Type B pancreatic cell (in vitro differentiated cells): ENCODE results near the gene EPHB4. TPM values are rescaled to one million over a fixed set of nuclear protein-coding genes. Genes with fewer than 3 reads are reported as not detected.

Source experiments
- DNase-seq: peaks from one replicate; pipeline ENCODE4 v3.0.0; 2021; ENCODE audit warnings: mixed read lengths; ENCODE audit not compliant: unreplicated experiment; ENCODE audit errors: extremely low spot score
- H3K27ac Mint-ChIP-seq: 2 replicates; pipeline ENCODE4 v1.8.0; 2021; ENCODE audit warnings: mild to moderate bottlenecking, mixed read lengths
- H3K27me3 Mint-ChIP-seq: 2 replicates; pipeline ENCODE4 v1.8.0; 2021; ENCODE audit warnings: mixed read lengths
- H3K36me3 Mint-ChIP-seq: 2 replicates; pipeline ENCODE4 v1.8.0; 2021; ENCODE audit warnings: mixed read lengths
- H3K4me1 Mint-ChIP-seq: one replicate; pipeline ENCODE4 v1.8.0; 2021; ENCODE audit warnings: mixed read lengths; ENCODE audit not compliant: unreplicated experiment
- H3K4me3 Mint-ChIP-seq: 2 replicates; pipeline ENCODE4 v1.8.0; 2021; ENCODE audit warnings: mild to moderate bottlenecking, mixed read lengths
- H3K9me3 Mint-ChIP-seq: 2 replicates; pipeline ENCODE4 v1.8.0; 2021; ENCODE audit warnings: mixed read lengths
- total RNA-seq: library from RNA; stranded (reverse); gene quantifications from 2 replicates; pipeline ENCODE4 v1.2.1, GENCODE V29; 2021; ENCODE audit warnings: low replicate concordance
- TF ChIP-seq, protein P1 (sequence below): fragments of 200-600 bp; sonication (generic); conservative IDR thresholded peaks from 2 replicates; pipeline ENCODE4 v1.5.0; 2021; ENCODE audit warnings: antibody characterized with exemption, mild to moderate bottlenecking

EPHB4 gene
- total RNA-seq, 1 donor from 2014 or later = 78.4 TPM

DNA sequence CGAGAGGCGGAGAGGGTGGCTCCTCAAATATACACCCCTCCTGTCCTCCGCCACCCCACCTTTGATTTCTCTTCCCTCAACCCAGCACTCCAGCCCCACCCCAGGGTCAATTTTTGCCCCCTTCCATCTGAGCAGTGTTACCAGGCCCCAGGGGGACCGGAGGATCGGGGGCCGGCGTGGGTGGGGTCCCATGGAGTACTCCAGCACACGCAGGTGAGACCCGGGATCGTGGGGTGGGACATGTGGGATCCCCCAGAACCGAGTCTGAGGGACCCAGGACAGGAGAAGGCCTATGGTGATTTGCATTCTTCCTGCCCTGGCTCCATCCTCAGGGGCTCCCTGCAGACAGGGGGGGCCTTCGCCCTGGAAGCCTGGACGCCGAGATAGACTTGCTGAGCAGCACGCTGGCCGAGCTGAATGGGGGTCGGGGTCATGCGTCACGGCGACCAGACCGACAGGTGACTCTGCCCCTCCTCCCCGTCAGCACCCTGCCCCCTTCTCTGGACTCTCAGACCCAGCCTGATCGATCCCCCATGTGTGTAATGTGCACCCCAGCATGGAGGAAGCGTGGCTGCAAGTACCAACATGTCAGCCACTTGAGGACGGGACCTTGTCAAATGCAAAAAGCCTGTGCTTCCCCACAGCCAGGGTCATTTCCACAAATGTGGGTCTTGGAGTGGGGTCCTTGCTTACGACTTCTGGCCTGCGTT is 40.6 kb upstream of the EPHB4 start:
- Mint-ChIP-seq H3K27me3 (no peaks in the 10 kb centered on the region), H3K9me3 (no peaks in the 10 kb centered on the region), H3K27ac (peak overlapping the region; percentile 98), H3K4me3 (peak overlapping the region; percentile 97), H3K36me3 (peaks cover 12% of the 10 kb centered on the region), H3K4me1 (peaks cover 9% of the 10 kb centered on the region)
- DNase-seq = no peak
- TF ChIP-seq, protein P1, sequence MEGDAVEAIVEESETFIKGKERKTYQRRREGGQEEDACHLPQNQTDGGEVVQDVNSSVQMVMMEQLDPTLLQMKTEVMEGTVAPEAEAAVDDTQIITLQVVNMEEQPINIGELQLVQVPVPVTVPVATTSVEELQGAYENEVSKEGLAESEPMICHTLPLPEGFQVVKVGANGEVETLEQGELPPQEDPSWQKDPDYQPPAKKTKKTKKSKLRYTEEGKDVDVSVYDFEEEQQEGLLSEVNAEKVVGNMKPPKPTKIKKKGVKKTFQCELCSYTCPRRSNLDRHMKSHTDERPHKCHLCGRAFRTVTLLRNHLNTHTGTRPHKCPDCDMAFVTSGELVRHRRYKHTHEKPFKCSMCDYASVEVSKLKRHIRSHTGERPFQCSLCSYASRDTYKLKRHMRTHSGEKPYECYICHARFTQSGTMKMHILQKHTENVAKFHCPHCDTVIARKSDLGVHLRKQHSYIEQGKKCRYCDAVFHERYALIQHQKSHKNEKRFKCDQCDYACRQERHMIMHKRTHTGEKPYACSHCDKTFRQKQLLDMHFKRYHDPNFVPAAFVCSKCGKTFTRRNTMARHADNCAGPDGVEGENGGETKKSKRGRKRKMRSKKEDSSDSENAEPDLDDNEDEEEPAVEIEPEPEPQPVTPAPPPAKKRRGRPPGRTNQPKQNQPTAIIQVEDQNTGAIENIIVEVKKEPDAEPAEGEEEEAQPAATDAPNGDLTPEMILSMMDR = no peak

DNA sequence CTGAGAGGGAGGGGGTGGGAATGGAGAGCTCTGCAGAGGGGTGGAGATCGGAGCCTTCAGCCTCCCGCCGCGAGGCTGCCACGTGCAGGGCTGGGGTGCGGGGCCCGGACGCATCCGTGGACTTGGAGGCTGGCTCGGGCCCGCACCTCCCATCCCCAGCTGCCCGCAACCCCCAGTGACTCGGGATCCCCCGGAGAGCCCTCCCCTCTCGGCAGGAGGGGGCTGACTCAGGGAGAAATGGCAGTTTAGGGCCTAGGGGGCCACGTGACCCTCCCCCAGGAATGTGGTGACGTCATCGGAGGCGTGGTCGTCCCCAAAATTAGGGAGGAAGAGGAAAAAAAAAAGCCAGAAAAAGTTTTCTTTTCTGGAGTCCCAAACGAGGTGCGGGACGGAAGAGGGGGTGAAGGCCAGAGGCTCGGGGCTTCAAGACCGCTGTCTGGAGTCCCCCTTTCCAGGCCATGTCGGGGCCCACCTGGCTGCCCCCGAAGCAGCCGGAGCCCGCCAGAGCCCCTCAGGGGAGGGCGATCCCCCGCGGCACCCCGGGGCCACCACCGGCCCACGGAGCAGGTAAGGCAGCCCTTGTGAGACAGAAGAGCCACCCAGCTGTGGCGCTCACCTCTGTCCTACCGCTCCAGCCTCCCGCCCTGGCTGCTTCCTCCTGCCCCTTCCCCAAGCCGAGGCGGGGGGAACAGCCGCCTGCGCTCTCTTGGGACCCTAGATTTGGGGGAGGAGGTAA is 39.9 kb upstream of the EPHB4 start, which contains the start of gene TRIP6:
TSS of gene TRIP6 (plus strand) at position 348 of the 736 bp plus-strand sequence. CDS start at position 459, 111 bp downstream.
- peak within 1 kb of the TSS; percentile 97 for H3K4me3 Mint-ChIP-seq
- H3K27ac Mint-ChIP-seq = peak within 1 kb of the TSS; percentile 98
- DNase-seq = peak; percentile 84
- peaks cover 11% of the 10 kb centered on the region for H3K36me3 Mint-ChIP-seq
- H3K27me3 Mint-ChIP-seq = no peaks in the 10 kb centered on the region
- TF ChIP-seq, protein P1 = no peak
- H3K9me3 Mint-ChIP-seq = no peaks in the 10 kb centered on the region
- H3K4me1 Mint-ChIP-seq = peaks cover 9% of the 10 kb centered on the region

DNA sequence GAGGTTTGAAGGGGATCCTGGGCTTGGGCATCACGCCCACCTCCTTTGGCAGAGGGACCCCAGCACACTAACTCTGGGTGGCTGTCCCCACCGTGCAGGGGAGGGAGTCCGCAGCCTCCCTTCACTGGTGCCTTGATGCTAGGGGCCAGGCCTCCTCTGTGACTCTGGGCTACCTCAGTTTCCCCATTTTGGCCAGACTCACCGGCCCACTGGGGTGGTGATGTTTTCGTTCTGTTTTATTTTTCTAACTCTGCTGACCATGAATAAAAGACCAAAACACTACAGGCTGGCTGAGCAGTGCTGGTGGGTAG is 39.4 kb upstream of the EPHB4 start:
- Mint-ChIP-seq H3K9me3 (no peaks in the 10 kb centered on the region), H3K4me3 (peak overlapping the region; percentile 97), H3K36me3 (peaks cover 9% of the 10 kb centered on the region), H3K27ac (peak overlapping the region; percentile 98), H3K4me1 (peaks cover 9% of the 10 kb centered on the region), H3K27me3 (no peaks in the 10 kb centered on the region)
- TF ChIP-seq, protein P1 = no peak
- DNase-seq = no peak

- Mint-ChIP-seq H3K4me3 (peak overlapping the region; percentile 97), H3K9me3 (no peaks in the 10 kb centered on the region)
These were observed 38.8 kb upstream of the EPHB4 start for GRCh38 chr7:100865938-100866728.

GRCh38 chr7:100865372-100865911 is 38.1 kb upstream of the EPHB4 start:
- H3K27ac Mint-ChIP-seq = no peak overlapping the region
- H3K27me3 Mint-ChIP-seq = no peaks in the 10 kb centered on the region
- no peak for DNase-seq
- H3K4me3 Mint-ChIP-seq = peak overlapping the region; percentile 37
- no peaks in the 10 kb centered on the region for H3K9me3 Mint-ChIP-seq
- TF ChIP-seq, protein P1 = no peak
- H3K36me3 Mint-ChIP-seq = peaks cover 3% of the 10 kb centered on the region
- H3K4me1 Mint-ChIP-seq = peaks cover 9% of the 10 kb centered on the region

More at GRCh38 chr7:100865938-100866728, 38.8 kb upstream of the EPHB4 start:
- no peak for DNase-seq
- peaks cover 9% of the 10 kb centered on the region for H3K4me1 Mint-ChIP-seq
- H3K27ac Mint-ChIP-seq = peak overlapping the region; percentile 98
- H3K36me3 Mint-ChIP-seq = peaks cover 6% of the 10 kb centered on the region
- H3K27me3 Mint-ChIP-seq = no peaks in the 10 kb centered on the region
- TF ChIP-seq, protein P1 = no peak
